Measurements from ENCODE around the gene ANKS1A.

Gene ANKS1A

GRCh38 chr6:35040398-35040797, 151.3 kb downstream of the ANKS1A start:
- Mint-ChIP-seq H3K4me1 (peaks cover 84% of the 10 kb centered on the region), H3K36me3 (ENCODE audit: low read depth) (peaks cover 34% of the 10 kb centered on the region), H3K27me3 (ENCODE audit: low read depth) (no peaks in the 10 kb centered on the region), H3K4me3 (no peak overlapping the region), H3K9me3 (no peaks in the 10 kb centered on the region), H3K27ac (peak overlapping the region in 2 of 3 experiments; percentile 95)
- TF ChIP-seq, protein P1, sequence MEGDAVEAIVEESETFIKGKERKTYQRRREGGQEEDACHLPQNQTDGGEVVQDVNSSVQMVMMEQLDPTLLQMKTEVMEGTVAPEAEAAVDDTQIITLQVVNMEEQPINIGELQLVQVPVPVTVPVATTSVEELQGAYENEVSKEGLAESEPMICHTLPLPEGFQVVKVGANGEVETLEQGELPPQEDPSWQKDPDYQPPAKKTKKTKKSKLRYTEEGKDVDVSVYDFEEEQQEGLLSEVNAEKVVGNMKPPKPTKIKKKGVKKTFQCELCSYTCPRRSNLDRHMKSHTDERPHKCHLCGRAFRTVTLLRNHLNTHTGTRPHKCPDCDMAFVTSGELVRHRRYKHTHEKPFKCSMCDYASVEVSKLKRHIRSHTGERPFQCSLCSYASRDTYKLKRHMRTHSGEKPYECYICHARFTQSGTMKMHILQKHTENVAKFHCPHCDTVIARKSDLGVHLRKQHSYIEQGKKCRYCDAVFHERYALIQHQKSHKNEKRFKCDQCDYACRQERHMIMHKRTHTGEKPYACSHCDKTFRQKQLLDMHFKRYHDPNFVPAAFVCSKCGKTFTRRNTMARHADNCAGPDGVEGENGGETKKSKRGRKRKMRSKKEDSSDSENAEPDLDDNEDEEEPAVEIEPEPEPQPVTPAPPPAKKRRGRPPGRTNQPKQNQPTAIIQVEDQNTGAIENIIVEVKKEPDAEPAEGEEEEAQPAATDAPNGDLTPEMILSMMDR (IDR thresholded peaks at IDR 0.05; ENCODE audit: unreplicated experiment in 3 of 3) = no peak

DNA sequence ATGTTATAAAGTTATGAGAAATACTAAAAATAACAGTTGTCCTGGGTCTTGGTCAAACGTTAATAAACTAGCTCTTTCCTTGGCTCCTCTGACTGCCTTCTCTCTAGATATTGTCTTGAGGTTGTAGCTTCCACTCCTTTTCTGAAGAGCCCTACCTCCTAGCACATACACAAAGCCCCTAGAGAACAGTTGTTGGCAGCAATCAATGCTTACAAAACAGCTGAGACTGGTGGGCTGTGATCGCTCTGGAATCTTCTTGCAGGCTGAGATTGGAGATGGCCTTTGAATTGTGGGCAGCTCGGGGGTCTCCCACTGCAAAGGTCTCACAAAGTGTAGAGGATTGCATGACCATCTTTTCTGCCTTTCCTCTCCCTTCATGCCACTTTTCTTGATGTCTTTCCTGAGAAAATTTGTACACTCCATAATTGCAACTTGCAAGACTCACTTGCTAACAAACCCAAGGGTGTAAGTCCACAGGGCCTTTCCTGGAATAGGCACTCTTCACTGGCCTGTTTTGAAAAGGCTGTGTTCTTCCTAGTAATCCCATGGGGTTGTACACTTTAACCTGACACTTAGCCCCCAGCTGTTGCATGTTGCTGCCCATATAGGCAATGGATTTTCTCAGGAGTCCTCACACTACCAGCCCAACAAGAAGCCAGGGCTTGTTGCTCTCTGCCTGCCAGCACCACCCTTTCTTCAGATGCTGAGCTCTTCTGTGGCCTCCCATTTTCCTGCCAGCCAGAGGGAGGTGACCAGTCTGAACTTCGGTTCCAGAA, 152.2 kb downstream of the ANKS1A start:
- H3K9me3 Mint-ChIP-seq = no peaks in the 10 kb centered on the region
- H3K4me3 Mint-ChIP-seq = peak overlapping the region in 1 of 3 experiments; percentile 56
- TF ChIP-seq, protein P1 (IDR thresholded peaks at IDR 0.05; ENCODE audit: unreplicated experiment in 3 of 3) = no peak
- peaks cover 34% of the 10 kb centered on the region for H3K36me3 Mint-ChIP-seq (ENCODE audit: low read depth)
- peaks cover 75% of the 10 kb centered on the region for H3K4me1 Mint-ChIP-seq
- H3K27ac Mint-ChIP-seq = peak overlapping the region; percentile 61 to 95 (median 95)
- no peaks in the 10 kb centered on the region for H3K27me3 Mint-ChIP-seq (ENCODE audit: low read depth)

DNA sequence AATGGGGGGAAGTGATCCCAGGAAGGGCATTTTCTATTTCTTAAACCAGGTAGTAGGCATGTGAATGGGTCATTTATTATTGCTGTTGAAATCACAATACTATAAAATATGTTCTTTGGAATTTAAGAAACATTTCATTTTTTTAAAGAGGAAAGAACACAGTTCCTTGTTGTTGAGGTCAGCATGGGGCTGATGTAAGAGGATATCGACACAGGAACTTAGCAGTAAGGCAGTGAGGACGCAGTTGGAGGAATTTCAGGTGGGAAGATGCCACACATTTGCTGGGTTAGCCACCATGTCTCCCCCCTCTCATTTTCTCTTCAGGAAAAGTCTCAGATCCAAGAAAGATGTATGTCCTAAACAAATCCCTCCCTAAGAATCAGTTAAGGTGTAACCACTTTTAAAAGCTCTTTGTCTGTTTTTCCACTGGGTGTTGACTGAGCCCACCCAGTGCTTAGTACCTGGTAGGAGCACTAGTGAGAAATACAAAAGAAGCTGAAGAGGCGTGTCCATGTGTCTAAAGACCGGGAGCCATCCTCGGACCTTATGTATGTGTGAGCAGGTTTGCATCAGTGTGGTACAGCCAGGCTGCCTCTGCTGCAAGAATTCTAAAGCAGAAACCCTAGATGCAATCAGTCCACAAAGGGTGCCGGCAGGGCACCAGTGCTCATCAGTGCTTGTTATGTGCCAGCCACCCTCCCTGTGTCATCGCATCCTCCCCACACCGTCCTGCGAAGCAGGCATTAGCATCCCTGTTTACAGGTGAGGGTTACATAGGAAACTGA, 153.2 kb downstream of the ANKS1A start:
- H3K27me3 Mint-ChIP-seq (ENCODE audit: low read depth) = no peaks in the 10 kb centered on the region
- H3K9me3 Mint-ChIP-seq = no peaks in the 10 kb centered on the region
- H3K4me1 Mint-ChIP-seq = peaks cover 65% of the 10 kb centered on the region
- no peak overlapping the region for H3K4me3 Mint-ChIP-seq
- TF ChIP-seq, protein P1 (IDR thresholded peaks at IDR 0.05; ENCODE audit: unreplicated experiment in 3 of 3) = no peak
- peaks cover 34% of the 10 kb centered on the region for H3K36me3 Mint-ChIP-seq (ENCODE audit: low read depth)
- H3K27ac Mint-ChIP-seq = peak overlapping the region; percentile 12 to 95 (median 95)

DNA sequence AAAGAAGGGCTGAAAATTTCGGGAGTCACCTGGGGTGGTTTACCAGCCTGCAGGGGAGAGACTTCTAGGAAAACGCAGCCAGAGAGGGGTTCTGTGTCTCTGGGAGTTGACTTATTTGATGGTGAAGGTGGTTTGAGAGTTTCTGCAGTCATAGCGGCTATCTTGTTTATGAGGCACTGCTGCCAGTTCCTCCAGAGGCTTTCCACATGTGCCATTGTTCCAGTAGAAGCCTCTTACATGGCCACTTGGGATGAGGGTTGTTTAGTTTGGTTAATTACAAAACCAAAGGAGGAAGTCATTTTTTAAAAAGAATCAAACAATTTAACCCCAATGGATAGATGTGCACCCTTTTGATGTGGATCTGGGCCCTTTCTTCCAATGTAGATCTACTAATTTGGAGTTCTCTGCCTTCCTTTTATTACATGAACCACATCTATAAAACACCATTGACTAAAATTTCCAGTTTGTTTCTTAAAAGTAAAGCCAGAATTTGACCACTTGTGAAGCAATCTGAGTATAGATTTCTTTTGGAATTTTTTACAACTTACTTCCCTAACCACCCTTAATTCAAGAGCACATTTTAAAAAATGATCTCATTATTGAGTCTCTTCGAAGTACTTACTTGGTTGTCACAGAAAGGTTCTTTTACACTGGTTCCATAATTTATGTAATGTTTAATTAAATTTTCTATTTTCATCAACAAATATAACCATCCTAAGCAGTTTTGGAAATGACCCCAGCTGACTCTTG, 154.5 kb downstream of the ANKS1A start:
- peaks cover 27% of the 10 kb centered on the region for H3K36me3 Mint-ChIP-seq (ENCODE audit: low read depth)
- H3K27ac Mint-ChIP-seq = peak overlapping the region in 2 of 3 experiments; percentile 53 to 66
- no peaks in the 10 kb centered on the region for H3K9me3 Mint-ChIP-seq
- no peak overlapping the region for H3K4me3 Mint-ChIP-seq
- H3K27me3 Mint-ChIP-seq (ENCODE audit: low read depth) = no peaks in the 10 kb centered on the region
- TF ChIP-seq, protein P1 (IDR thresholded peaks at IDR 0.05; ENCODE audit: unreplicated experiment in 3 of 3) = no peak
- peaks cover 55% of the 10 kb centered on the region for H3K4me1 Mint-ChIP-seq

GRCh38 chr6:35044145-35044745, 155.2 kb downstream of the ANKS1A start:
- H3K9me3 Mint-ChIP-seq = no peaks in the 10 kb centered on the region
- peaks cover 55% of the 10 kb centered on the region for H3K4me1 Mint-ChIP-seq
- H3K36me3 Mint-ChIP-seq (ENCODE audit: low read depth) = peaks cover 24% of the 10 kb centered on the region
- H3K27ac Mint-ChIP-seq = peak overlapping the region in 1 of 3 experiments; percentile 90
- TF ChIP-seq, protein P1 (IDR thresholded peaks at IDR 0.05; ENCODE audit: unreplicated experiment in 3 of 3) = no peak
- H3K27me3 Mint-ChIP-seq (ENCODE audit: low read depth) = no peaks in the 10 kb centered on the region
- no peak overlapping the region for H3K4me3 Mint-ChIP-seq
